HAP-1 (cell line): Measurements from ENCODE around the gene ZBTB7C.

Experiments
- DNase-seq, 2 experiments: peaks; one replicate each; pipeline ENCODE4 v3.0.0-alpha.2; 2016 to 2020; ENCODE audit warnings: low spot score in 2 of 2
- H3K27me3 ChIP-seq: fragments of 250-450 bp; sonication (Bioruptor Pico); 2 replicates; pipeline ENCODE4 v1.5.1; 2020; ENCODE audit warnings: low read depth, mild to moderate bottlenecking, moderate library complexity
- H3K36me3 ChIP-seq: fragments of 250-450 bp; sonication (Bioruptor Pico); replicated peaks from 2 replicates; pipeline ENCODE4 v1.5.1; 2020; ENCODE audit warnings: mild to moderate bottlenecking
- H3K4me1 ChIP-seq: fragments of 250-450 bp; sonication (Bioruptor Pico); 2 replicates; pipeline ENCODE4 v1.5.1; 2020; ENCODE audit warnings: mild to moderate bottlenecking
- H3K4me3 ChIP-seq: fragments of 250-450 bp; sonication (Bioruptor Pico); 2 replicates; pipeline ENCODE4 v1.5.1; 2020; ENCODE audit warnings: mild to moderate bottlenecking, moderate library complexity
- H3K9me3 ChIP-seq: fragments of 250-450 bp; sonication (Bioruptor Pico); 2 replicates; pipeline ENCODE4 v1.5.1; 2020; ENCODE audit warnings: mild to moderate bottlenecking, moderate library complexity
- in situ Hi-C: fragments of 300-500 bp; cut with MboI; formaldehyde crosslinking; loops from 3 replicates; pipeline ENCODE4 v1.14.3; 2020; ENCODE audit warnings: low sequenced_read_pairs, inconsistent platforms, mixed read lengths

Gene ZBTB7C

GRCh38 chr18:48021273-48021914 lies 387.8 kb downstream of the ZBTB7C start:
- in situ Hi-C loops: loop anchor here (5.0 kb wide), 1 partner anchor 249 kb away; no protein-coding TSS in a partner anchor
- no peak overlapping the region for H3K4me3 ChIP-seq

GRCh38 chr18:48020337-48021250 lies 388.6 kb downstream of the ZBTB7C start:
- H3K4me3 ChIP-seq: no peak overlapping the region
- H3K9me3 ChIP-seq: no peaks in the 10 kb centered on the region
- DNase-seq: no peak
- no peaks in the 10 kb centered on the region for H3K36me3 ChIP-seq
- H3K27me3 ChIP-seq: peaks cover 8% of the 10 kb centered on the region; the same call in 1 of the 2 replicates
- in situ Hi-C loops: loop anchor here (5.0 kb wide), 1 partner anchor 248 kb away; no protein-coding TSS in a partner anchor
- no peaks in the 10 kb centered on the region for H3K4me1 ChIP-seq

More at GRCh38 chr18:48021273-48021914, 387.8 kb downstream of the ZBTB7C start:
- no peak for DNase-seq
- Histone ChIP-seq H3K9me3 (no peaks in the 10 kb centered on the region), H3K36me3 (no peaks in the 10 kb centered on the region), H3K27me3 (peaks cover 8% of the 10 kb centered on the region; the same call in 1 of the 2 replicates), H3K4me1 (no peaks in the 10 kb centered on the region)

- peaks cover 8% of the 10 kb centered on the region; the same call in 1 of the 2 replicates for H3K27me3 ChIP-seq
- H3K4me1 ChIP-seq: no peaks in the 10 kb centered on the region; the same call in 1 of the 2 replicates
- in situ Hi-C loops: loop anchor here (5.0 kb wide), 1 partner anchor 247 kb away; no protein-coding TSS in a partner anchor
- H3K4me3 ChIP-seq: no peak overlapping the region
- no peaks in the 10 kb centered on the region for H3K9me3 ChIP-seq
- H3K36me3 ChIP-seq: no peaks in the 10 kb centered on the region
- DNase-seq: no peak
Measured at GRCh38 chr18:48019557-48020325, 389.4 kb downstream of the ZBTB7C start.

- peak in 1 of 2 experiments; percentile 20 for DNase-seq
- in situ Hi-C loops: no loop called here
Measured at GRCh38 chr18:48018851-48019250, 390.3 kb downstream of the ZBTB7C start.

GRCh38 chr18:48017635-48018034 lies 391.5 kb downstream of the ZBTB7C start:
- Histone ChIP-seq H3K9me3 (peaks cover 3% of the 10 kb centered on the region; the same call in 1 of the 2 replicates), H3K4me1 (peaks cover 11% of the 10 kb centered on the region), H3K4me3 (no peak overlapping the region), H3K36me3 (no peaks in the 10 kb centered on the region), H3K27me3 (peaks cover 8% of the 10 kb centered on the region; the same call in 1 of the 2 replicates)
- DNase-seq: no peak
- in situ Hi-C loops: no loop called here

More at GRCh38 chr18:48018851-48019250, 390.3 kb downstream of the ZBTB7C start:
- Histone ChIP-seq H3K27me3 (peaks cover 8% of the 10 kb centered on the region; the same call in 1 of the 2 replicates), H3K4me3 (no peak overlapping the region), H3K9me3 (peaks cover 3% of the 10 kb centered on the region; the same call in 1 of the 2 replicates), H3K4me1 (peaks cover 1% of the 10 kb centered on the region), H3K36me3 (no peaks in the 10 kb centered on the region)

GRCh38 chr18:48013162-48013561 lies 396.0 kb downstream of the ZBTB7C start:
- peak in 1 of 2 experiments; percentile 24 for DNase-seq
- Histone ChIP-seq H3K9me3 (peaks cover 3% of the 10 kb centered on the region; the same call in 1 of the 2 replicates), H3K27me3 (no peaks in the 10 kb centered on the region; the same call in 1 of the 2 replicates), H3K4me3 (no peak overlapping the region), H3K36me3 (no peaks in the 10 kb centered on the region), H3K4me1 (peaks cover 11% of the 10 kb centered on the region)
- in situ Hi-C loops: no loop called here

GRCh38 chr18:48011926-48012465 lies 397.2 kb downstream of the ZBTB7C start:
- in situ Hi-C loops: no loop called here
- H3K4me3 ChIP-seq: no peak overlapping the region
- H3K4me1 ChIP-seq: peaks cover 15% of the 10 kb centered on the region
- no peaks in the 10 kb centered on the region; the same call in 1 of the 2 replicates for H3K27me3 ChIP-seq
- DNase-seq: no peak
- peaks cover 3% of the 10 kb centered on the region; the same call in 1 of the 2 replicates for H3K9me3 ChIP-seq
- no peaks in the 10 kb centered on the region for H3K36me3 ChIP-seq

- H3K4me1 ChIP-seq: peaks cover 15% of the 10 kb centered on the region
- no peak for DNase-seq
- H3K36me3 ChIP-seq: no peaks in the 10 kb centered on the region
- no peak overlapping the region for H3K4me3 ChIP-seq
- peaks cover 3% of the 10 kb centered on the region; the same call in 1 of the 2 replicates for H3K9me3 ChIP-seq
- in situ Hi-C loops: no loop called here
- H3K27me3 ChIP-seq: no peaks in the 10 kb centered on the region; the same call in 1 of the 2 replicates
Measured at GRCh38 chr18:48010264-48010663, 398.9 kb downstream of the ZBTB7C start.

- H3K36me3 ChIP-seq: no peaks in the 10 kb centered on the region
- no peaks in the 10 kb centered on the region; the same call in 1 of the 2 replicates for H3K27me3 ChIP-seq
- no peaks in the 10 kb centered on the region; the same call in 1 of the 2 replicates for H3K9me3 ChIP-seq
- peaks cover 15% of the 10 kb centered on the region for H3K4me1 ChIP-seq
- DNase-seq: no peak
- in situ Hi-C loops: no loop called here
- no peak overlapping the region for H3K4me3 ChIP-seq
Measured at GRCh38 chr18:48009116-48009745, 400.0 kb downstream of the ZBTB7C start.

GRCh38 chr18:48007955-48008701 lies 401.1 kb downstream of the ZBTB7C start:
- peak; percentile 71 to 88 for DNase-seq
- in situ Hi-C loops: no loop called here
- Histone ChIP-seq H3K4me3 (peak overlapping the region; percentile 38), H3K9me3 (no peaks in the 10 kb centered on the region), H3K4me1 (peaks cover 7% of the 10 kb centered on the region), H3K27me3 (no peaks in the 10 kb centered on the region), H3K36me3 (no peaks in the 10 kb centered on the region)

GRCh38 chr18:48007381-48007780 lies 401.8 kb downstream of the ZBTB7C start:
- in situ Hi-C loops: no loop called here
- H3K9me3 ChIP-seq: no peaks in the 10 kb centered on the region
- H3K4me3 ChIP-seq: no peak overlapping the region
- H3K36me3 ChIP-seq: no peaks in the 10 kb centered on the region
- no peak for DNase-seq
- 0 out of 2 replicates have a peak, but pooled peaks cover 4% of the 10 kb centered on the region for H3K4me1 ChIP-seq
- H3K27me3 ChIP-seq: no peaks in the 10 kb centered on the region
